Right lobe of liver (tissue), 6 donors: Measurements from ENCODE around the gene C1orf74. TPM values are rescaled to one million over a fixed set of nuclear protein-coding genes. Genes with fewer than 3 reads are reported as not detected.

Experiments used
- ATAC-seq, 4 donors: fragments of 200-7000 bp; cut with Tn5 transposase; one replicate each; pipeline ENCODE4 v1.9.1; 2020; ENCODE audit warnings: mild to moderate bottlenecking in 4 of 4, moderate library complexity in 4 of 4
- DNase-seq, 3 donors: peaks; one replicate each; pipeline ENCODE4 v3.0.0-alpha.2; 2020
- H3K27ac ChIP-seq, 3 donors: fragments of 200-600 bp; one replicate each; pipeline ENCODE4 v1.8.0; 2022
- H3K27me3 ChIP-seq, 2 donors: fragments of 200-600 bp; one replicate each; pipeline ENCODE4 v1.8.0; 2022
- H3K36me3 ChIP-seq, 4 donors: fragments of 200-600 bp; sonication (generic) in 1 of 4; one replicate each; pipeline versions ENCODE4 v1.5.1 to v1.8.0; 2017 to 2022; ENCODE audit warnings: control low read depth in 1 of 4
- H3K4me1 ChIP-seq, 4 donors: fragments of 200-600 bp; sonication (generic) in 1 of 4; one replicate each; pipeline versions ENCODE4 v1.5.1 to v1.8.0; 2017 to 2022; ENCODE audit warnings: control low read depth in 1 of 4
- H3K4me3 ChIP-seq, 3 donors: fragments of 200-600 bp; one replicate each; pipeline ENCODE4 v1.8.0; 2022
- H3K9me3 ChIP-seq, 4 donors: fragments of 200-600 bp; sonication (generic) in 1 of 4; one replicate each; pipeline versions ENCODE4 v1.5.1 to v1.8.0; 2017 to 2022; ENCODE audit warnings: control low read depth in 1 of 4
- POLR2A ChIP-seq: fragments of 450-650 bp; IDR thresholded peaks from one replicate; pipeline ENCODE4 v1.6.1; 2017; ENCODE audit warnings: antibody characterized with exemption, mild to moderate bottlenecking
- WGBS: methylation state at CpG from one replicate; pipeline ENCODE4 v1.1.6; 2018; ENCODE audit warnings: low coverage, low lambda C conversion rate; ENCODE audit not compliant: insufficient coverage; ENCODE audit errors: missing lambda C conversion rate; 5-methylcytosine and 5-hydroxymethylcytosine counted together
- intact Hi-C, 2 donors: fragments of 100-400 bp; cut with DNase I; formaldehyde crosslinking; loops; one replicate each; pipeline versions ENCODE4 v1.11.2 to v1.14.1; 2022
- long read RNA-seq: library from polyadenylated mRNA; unstranded; transcript quantifications from one replicate; pipeline ENCODE4 v2.0.0, GENCODE V29; 2019
- total RNA-seq, 6 experiments: library from RNA; depleted of rRNA in 2 of 6; stranded (reverse); fragments of >200 nt in 2 of 6; fragmentation: NEBNext Ultra II Directional in 3 of 6; extraction: Animal tissue kit (Norgen Biotek cat#: 25700) in 3 of 6; gene quantifications; one replicate each; pipeline versions ENCODE4 v1.1.0 to v1.2.4, GENCODE V29; 2016 to 2023
- TF ChIP-seq, protein P1 (sequence below), 4 donors: fragments of 200-600 bp in 3 of 4; fragments of 450-650 bp in 1 of 4; IDR thresholded peaks; one replicate each; pipeline versions ENCODE4 v1.5.1 to v1.8.0; 2016 to 2022; ENCODE audit warnings: antibody characterized with exemption in 4 of 4, mild to moderate bottlenecking in 2 of 4
- donor health status: DM: no; HTN: yes; CAD: no.
- donor health status: DM: no; HTN: no; CAD: no.
- donor health status: DM: no; HTN: no; CAD: no.
- donor health status: DM: no; HTN: yes; CAD: no.
- donor health status: DM: no; HTN: yes; CAD: no.

C1orf74 gene
- total RNA-seq: 1 to 10 TPM in 3 of 6 experiments, under 1 TPM in 3; 0.81 to 1.6 (median 1.0) TPM
- long read RNA-seq, full-length matches to known transcripts: 1 of 1 reads
- long read RNA-seq, partial matches to known transcripts: 0 of 1 reads
- long read RNA-seq, other reads (novel, unspliced or antisense): 0 of 1 reads

DNA sequence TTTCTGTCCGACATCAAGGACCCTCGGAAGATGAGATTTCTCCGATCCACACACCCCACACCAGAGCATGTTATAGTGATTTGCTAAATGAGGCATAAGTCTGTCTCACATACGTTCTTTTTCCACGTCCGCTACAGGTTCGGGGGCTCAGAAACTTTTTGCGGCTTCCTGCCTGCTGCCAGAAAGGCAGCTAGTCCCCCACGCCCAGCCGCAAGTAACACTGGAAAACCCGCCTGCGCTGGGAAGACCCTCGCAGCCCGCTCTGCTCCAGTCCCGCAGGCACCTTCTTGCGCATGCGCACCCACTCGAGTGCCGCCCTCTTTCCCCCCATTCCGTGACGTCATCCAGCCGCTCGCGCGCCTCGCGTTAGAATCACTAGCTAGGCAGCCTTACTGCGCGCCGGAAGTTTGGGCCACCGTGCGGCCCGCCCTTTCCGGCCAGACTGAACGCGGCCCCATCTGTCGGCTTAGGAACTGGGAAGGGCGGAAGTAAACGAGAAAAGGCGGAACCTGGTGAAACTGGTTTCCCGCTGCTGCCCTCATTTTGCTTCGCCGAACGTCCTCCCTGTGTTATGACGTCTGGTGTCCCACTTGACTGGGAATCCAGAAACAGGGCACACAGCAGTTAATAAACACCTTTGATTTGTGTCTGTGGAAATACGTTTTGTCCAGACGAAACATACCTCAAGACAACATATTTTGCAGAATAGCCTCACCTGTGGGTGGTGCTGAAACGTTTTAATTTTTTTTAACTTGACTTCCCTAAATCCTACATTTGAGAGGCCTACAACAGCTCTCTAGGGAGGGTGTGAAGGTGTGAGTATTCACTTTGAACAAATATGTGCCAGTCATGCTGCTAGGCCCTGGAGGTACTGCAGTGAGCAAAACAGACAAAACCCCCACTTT is at the start of gene C1orf74:
Gene C1orf74, minus strand, starts transcription at position 295 of the 905 bp plus-strand sequence. CDS start 925 bp downstream, outside the sequence.
- H3K27ac ChIP-seq: peak within 1 kb of the TSS; percentile 83 to 86 (median 85)
- H3K4me3 ChIP-seq: peak within 1 kb of the TSS; percentile 48 to 83 (median 71)
- TF ChIP-seq, protein P1, sequence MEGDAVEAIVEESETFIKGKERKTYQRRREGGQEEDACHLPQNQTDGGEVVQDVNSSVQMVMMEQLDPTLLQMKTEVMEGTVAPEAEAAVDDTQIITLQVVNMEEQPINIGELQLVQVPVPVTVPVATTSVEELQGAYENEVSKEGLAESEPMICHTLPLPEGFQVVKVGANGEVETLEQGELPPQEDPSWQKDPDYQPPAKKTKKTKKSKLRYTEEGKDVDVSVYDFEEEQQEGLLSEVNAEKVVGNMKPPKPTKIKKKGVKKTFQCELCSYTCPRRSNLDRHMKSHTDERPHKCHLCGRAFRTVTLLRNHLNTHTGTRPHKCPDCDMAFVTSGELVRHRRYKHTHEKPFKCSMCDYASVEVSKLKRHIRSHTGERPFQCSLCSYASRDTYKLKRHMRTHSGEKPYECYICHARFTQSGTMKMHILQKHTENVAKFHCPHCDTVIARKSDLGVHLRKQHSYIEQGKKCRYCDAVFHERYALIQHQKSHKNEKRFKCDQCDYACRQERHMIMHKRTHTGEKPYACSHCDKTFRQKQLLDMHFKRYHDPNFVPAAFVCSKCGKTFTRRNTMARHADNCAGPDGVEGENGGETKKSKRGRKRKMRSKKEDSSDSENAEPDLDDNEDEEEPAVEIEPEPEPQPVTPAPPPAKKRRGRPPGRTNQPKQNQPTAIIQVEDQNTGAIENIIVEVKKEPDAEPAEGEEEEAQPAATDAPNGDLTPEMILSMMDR (IDR thresholded peaks at IDR 0.05): no peak
- TF ChIP-seq POLR2A: peak; percentile 80
- no peaks in the 10 kb centered on the region for H3K27me3 ChIP-seq
- H3K36me3 ChIP-seq: peaks cover 0 to 3% (median 1%) of the 10 kb centered on the region in 4 donors
- intact Hi-C loops: no loop called here
- 4% methylated on average over 18 of the region's 48 CpGs for WGBS
- peaks cover 0 to 48% (median 19%) of the 10 kb centered on the region in 4 donors for H3K4me1 ChIP-seq
- peak; percentile 99 for DNase-seq
- peak; percentile 93 to 96 (median 96) for ATAC-seq
- H3K9me3 ChIP-seq: no peaks in the 10 kb centered on the region

DNA sequence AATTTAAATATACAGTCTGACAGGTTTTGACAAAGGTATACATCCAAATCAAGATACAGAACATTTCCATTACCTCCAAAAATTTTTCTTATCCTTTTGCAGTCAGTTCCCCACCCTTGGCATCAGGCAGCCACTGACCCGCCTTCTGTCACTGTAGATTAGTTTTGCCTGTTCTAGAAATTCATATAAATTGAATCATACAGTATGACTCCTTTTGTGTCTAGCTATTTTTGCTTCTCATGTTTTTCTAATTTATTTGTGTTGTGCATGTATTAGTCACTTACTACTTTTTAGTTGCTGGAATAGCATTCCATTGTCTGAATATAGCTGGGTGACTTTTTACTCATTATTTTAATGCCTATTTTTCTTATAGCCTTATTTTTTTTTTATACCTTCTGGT is 47.3 kb upstream of the C1orf74 start:
- intact Hi-C loops: no loop called here
- ATAC-seq (no peak), DNase-seq (no peak)
- H3K4me1 ChIP-seq: peaks cover 0 to 8% (median 0%) of the 10 kb centered on the region in 4 donors
- no peaks in the 10 kb centered on the region for H3K9me3 ChIP-seq
- no peaks in the 10 kb centered on the region for H3K27me3 ChIP-seq
- H3K36me3 ChIP-seq: peaks cover 0 to 51% (median 21%) of the 10 kb centered on the region in 4 donors
- H3K27ac ChIP-seq: no peak overlapping the region
- TF ChIP-seq, protein P1 (IDR thresholded peaks at IDR 0.05): no peak
- TF ChIP-seq POLR2A: no peak
- WGBS: 93% methylated on average over 1 of the region's 1 CpG
- H3K4me3 ChIP-seq: no peak overlapping the region

DNA sequence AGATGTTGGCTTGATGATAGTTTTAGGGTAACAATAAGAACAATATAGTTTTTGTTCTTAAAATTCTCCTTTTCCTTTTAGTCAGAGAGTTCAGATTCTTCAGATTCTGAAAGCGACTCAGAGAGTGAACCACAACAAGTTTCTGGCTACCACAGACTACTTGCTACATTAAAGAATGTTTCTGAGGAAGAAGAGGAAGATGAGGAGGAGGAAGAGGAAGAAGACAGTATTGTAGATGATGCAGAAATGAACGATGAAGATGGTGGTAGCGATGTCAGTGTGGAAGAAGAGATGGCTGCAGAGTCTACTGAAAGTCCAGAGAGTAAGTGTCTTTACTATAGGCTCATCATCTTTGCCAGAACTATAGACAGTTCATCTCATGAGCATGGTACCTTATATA is 46.4 kb upstream of the C1orf74 start:
- ATAC-seq: no peak
- intact Hi-C loops: no loop called here
- H3K27me3 ChIP-seq: no peaks in the 10 kb centered on the region
- 71% methylated on average over 3 of the region's 3 CpGs for WGBS
- no peak overlapping the region for H3K27ac ChIP-seq
- DNase-seq: no peak
- peaks cover 0 to 50% (median 19%) of the 10 kb centered on the region in 4 donors for H3K36me3 ChIP-seq
- no peak for TF ChIP-seq POLR2A
- TF ChIP-seq, protein P1 (IDR thresholded peaks at IDR 0.05): no peak
- H3K4me3 ChIP-seq: no peak overlapping the region
- H3K4me1 ChIP-seq: peaks cover 0 to 8% (median 0%) of the 10 kb centered on the region in 4 donors
- no peaks in the 10 kb centered on the region for H3K9me3 ChIP-seq

DNA sequence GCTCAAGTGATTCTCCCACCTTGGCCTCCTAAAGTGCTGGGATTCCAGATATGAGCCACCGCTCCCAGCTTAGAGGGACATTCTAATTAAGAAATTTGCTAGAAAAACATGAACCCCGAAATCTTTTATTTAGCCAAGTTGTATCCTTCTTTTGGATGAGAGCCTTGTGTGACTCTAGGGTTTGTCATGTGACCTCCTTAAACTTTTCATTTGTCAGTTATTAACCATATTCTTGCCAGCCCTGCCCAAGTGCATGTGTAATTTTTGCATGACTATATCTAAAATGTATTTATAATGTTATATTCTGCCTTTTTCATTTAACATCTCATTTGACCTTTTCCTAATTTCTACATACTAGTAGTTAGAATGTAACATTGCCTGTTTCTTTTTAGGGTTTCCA is 45.4 kb upstream of the C1orf74 start:
- intact Hi-C loops: no loop called here
- Histone ChIP-seq H3K4me1 (peaks cover 0 to 8% (median 0%) of the 10 kb centered on the region in 4 donors), H3K27ac (no peak overlapping the region), H3K9me3 (no peaks in the 10 kb centered on the region), H3K27me3 (no peaks in the 10 kb centered on the region), H3K4me3 (no peak overlapping the region), H3K36me3 (peaks cover 0 to 40% (median 19%) of the 10 kb centered on the region in 4 donors)
- DNase-seq (no peak), ATAC-seq (no peak)
- WGBS: 92% methylated on average over 2 of the region's 2 CpGs
- TF ChIP-seq, protein P1 (IDR thresholded peaks at IDR 0.05): no peak
- no peak for TF ChIP-seq POLR2A
